ENCODE results near the gene CLEC4M. TPM values are rescaled to one million over a fixed set of nuclear protein-coding genes. Genes with fewer than 3 reads are reported as not detected.
A peak's percentile ranks its signal among the peaks of the same experiment; 100 is the strongest.

The CLEC4M gene
- total RNA-seq, 1 donor from 2014 or later = 1.5 TPM

DNA sequence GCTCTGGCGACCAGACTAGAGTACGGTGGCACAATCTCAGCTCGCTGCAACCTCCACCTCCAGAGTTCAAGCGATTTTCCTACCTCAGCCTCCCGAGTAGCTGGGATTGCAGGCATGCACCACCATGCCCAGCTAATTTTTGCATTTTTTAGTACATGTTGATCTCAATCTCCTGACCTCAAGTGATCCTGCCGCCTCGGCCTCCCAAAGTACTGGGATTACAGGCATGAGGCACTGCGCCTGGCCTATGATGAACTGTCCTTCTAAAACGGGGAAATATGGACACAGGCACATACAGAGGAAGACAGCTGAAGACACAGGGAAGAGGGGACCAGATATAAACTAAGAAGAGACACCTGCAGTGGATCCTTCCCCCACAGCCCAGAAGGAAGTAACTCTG, 12.7 kb downstream of the CLEC4M start:
- Mint-ChIP-seq H3K9me3 (no peaks in the 10 kb centered on the region), H3K36me3 (no peaks in the 10 kb centered on the region), H3K27ac (no peak overlapping the region), H3K27me3 (ENCODE audit: low read depth) (no peaks in the 10 kb centered on the region), H3K4me3 (no peak overlapping the region), H3K4me1 (peaks cover 17% of the 10 kb centered on the region)
- TF ChIP-seq, protein P1, sequence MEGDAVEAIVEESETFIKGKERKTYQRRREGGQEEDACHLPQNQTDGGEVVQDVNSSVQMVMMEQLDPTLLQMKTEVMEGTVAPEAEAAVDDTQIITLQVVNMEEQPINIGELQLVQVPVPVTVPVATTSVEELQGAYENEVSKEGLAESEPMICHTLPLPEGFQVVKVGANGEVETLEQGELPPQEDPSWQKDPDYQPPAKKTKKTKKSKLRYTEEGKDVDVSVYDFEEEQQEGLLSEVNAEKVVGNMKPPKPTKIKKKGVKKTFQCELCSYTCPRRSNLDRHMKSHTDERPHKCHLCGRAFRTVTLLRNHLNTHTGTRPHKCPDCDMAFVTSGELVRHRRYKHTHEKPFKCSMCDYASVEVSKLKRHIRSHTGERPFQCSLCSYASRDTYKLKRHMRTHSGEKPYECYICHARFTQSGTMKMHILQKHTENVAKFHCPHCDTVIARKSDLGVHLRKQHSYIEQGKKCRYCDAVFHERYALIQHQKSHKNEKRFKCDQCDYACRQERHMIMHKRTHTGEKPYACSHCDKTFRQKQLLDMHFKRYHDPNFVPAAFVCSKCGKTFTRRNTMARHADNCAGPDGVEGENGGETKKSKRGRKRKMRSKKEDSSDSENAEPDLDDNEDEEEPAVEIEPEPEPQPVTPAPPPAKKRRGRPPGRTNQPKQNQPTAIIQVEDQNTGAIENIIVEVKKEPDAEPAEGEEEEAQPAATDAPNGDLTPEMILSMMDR (IDR thresholded peaks at IDR 0.05; ENCODE audit: unreplicated experiment) = no peak
- no peak for DNase-seq (ENCODE audit: low spot score in 2 of 2, unreplicated experiment in 2 of 2)

DNA sequence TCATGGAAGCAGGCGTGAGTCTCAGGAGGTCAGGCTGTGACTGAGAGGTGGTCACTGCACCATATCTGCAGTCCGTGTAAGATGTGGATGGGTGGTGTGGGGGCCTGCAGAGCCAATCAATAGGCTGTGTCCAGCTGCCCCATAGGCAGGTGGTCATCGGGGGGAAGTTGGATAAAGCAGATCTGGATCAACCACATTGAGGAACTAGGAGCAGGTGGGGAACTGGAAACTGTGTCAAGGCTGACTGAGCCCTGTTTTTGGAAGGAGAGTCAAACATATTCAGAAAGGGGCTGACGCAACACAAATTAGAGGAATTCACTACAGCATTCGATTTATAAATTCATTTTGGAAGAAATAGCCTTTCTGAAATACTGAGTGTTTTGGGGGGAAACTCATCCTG, 15.0 kb downstream of the CLEC4M start:
- H3K27me3 Mint-ChIP-seq (ENCODE audit: low read depth) = no peaks in the 10 kb centered on the region
- TF ChIP-seq, protein P1 (IDR thresholded peaks at IDR 0.05; ENCODE audit: unreplicated experiment) = no peak
- no peaks in the 10 kb centered on the region for H3K9me3 Mint-ChIP-seq
- H3K4me3 Mint-ChIP-seq = no peak overlapping the region
- no peak overlapping the region for H3K27ac Mint-ChIP-seq
- no peak for DNase-seq (ENCODE audit: low spot score in 2 of 2, unreplicated experiment in 2 of 2)
- no peaks in the 10 kb centered on the region for H3K36me3 Mint-ChIP-seq
- H3K4me1 Mint-ChIP-seq = peaks cover 13% of the 10 kb centered on the region

DNA sequence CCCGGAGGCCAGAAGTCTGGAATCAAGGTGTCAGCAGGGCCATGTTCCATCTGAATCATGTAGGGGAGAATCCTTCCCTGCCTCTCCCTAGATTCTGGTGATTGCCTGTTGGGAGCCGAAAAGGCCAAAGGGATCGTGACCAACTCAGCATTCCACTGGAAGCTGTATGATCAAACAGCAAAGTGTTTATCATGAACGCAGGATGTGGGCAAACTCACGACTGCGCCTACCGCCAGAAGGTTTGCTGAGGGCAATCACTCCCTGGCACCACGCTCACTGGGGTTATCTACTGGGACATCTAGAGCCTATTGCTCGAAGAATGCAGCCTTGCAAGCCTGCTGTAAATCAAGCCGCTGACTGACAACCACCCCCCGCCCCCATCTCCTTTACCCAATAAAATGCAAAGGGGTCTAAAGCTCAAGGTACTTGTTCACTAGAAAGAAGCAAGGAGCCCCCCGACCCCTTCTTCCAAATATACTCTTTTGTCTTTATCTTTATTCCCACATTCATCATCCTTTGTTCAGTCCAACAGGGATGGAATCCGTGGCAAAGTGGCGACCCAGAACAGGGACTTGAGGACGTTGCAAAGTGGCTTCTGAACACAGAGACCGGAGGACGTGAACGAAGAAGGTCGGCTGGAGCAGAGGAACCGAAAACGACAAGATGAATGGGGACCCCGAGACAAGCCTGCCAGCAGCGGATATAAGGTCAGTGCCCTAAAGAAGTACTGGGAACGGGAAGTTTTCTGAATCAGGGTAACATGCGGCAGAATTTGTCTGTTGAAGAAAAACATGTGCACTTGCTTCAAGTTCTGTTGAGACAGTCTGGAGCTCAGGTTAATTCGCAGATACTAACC, 16.8 kb downstream of the CLEC4M start:
- no peak for DNase-seq (ENCODE audit: low spot score in 2 of 2, unreplicated experiment in 2 of 2)
- Mint-ChIP-seq H3K27ac (no peak overlapping the region), H3K9me3 (no peaks in the 10 kb centered on the region), H3K27me3 (ENCODE audit: low read depth) (no peaks in the 10 kb centered on the region), H3K4me1 (peaks cover 16% of the 10 kb centered on the region), H3K4me3 (no peak overlapping the region), H3K36me3 (no peaks in the 10 kb centered on the region)
- TF ChIP-seq, protein P1 (IDR thresholded peaks at IDR 0.05; ENCODE audit: unreplicated experiment) = no peak

DNA sequence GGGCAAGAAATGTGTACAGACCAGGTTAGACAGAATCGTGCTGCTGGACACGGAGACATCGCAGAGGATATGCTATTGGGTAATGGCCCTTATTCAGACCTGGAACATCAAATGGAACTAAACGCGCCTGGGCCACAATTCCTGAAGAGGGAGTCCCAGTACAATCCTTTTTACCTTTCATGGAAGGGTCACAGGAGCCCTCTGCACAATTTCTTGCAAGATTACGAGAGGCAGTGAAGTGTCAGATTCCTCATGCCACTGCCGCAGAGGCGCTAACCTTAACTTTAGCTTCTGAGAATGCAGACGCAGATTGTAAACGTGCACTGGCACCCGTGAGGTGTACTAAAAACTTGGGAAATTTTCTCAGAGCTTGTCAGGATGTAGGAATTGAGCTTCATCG, 18.1 kb downstream of the CLEC4M start:
- H3K4me3 Mint-ChIP-seq = no peak overlapping the region
- H3K27ac Mint-ChIP-seq = peak overlapping the region; percentile 22
- no peaks in the 10 kb centered on the region for H3K36me3 Mint-ChIP-seq
- no peaks in the 10 kb centered on the region for H3K9me3 Mint-ChIP-seq
- peaks cover 16% of the 10 kb centered on the region for H3K4me1 Mint-ChIP-seq
- no peaks in the 10 kb centered on the region for H3K27me3 Mint-ChIP-seq (ENCODE audit: low read depth)
- DNase-seq (ENCODE audit: low spot score in 2 of 2, unreplicated experiment in 2 of 2) = no peak
- TF ChIP-seq, protein P1 (IDR thresholded peaks at IDR 0.05; ENCODE audit: unreplicated experiment) = no peak

DNA sequence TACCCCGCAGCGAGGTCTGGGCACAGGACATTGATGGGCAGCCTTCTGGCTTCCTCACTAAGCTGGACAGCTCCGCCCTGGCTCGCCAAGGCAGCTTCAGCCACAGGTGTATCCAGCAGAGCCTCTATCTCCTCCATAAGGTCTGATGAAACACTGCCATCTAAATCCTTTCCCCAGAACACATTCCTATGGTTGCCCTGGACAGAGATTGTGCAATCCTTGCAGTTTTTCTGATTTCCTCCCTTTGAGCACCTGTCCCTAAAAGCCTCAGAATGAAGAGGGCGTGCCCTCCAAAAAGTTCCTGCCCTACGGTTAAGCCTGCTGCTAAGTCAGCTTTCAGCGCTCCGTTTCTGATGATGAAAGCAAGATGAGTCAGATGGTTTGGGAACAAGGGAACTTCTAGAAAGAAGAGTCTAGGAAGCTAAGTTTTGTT, 21.0 kb downstream of the CLEC4M start:
- DNase-seq (ENCODE audit: low spot score in 2 of 2, unreplicated experiment in 2 of 2) = no peak
- Mint-ChIP-seq H3K27me3 (ENCODE audit: low read depth) (peaks cover 4% of the 10 kb centered on the region), H3K27ac (no peak overlapping the region), H3K4me3 (no peak overlapping the region), H3K4me1 (peaks cover 22% of the 10 kb centered on the region), H3K9me3 (no peaks in the 10 kb centered on the region), H3K36me3 (no peaks in the 10 kb centered on the region)
- TF ChIP-seq, protein P1 (IDR thresholded peaks at IDR 0.05; ENCODE audit: unreplicated experiment) = no peak
